Endodermal cell (in vitro differentiated cells): ENCODE data around the gene STK36. TPM values are rescaled to one million over a fixed set of nuclear protein-coding genes. Genes with fewer than 3 reads are reported as not detected.

Experiments
- DNase-seq: peaks from one replicate; pipeline ENCODE4 v3.0.0-alpha.2; 2017
- H3K27ac ChIP-seq: 2 replicates; pipeline ENCODE4 v1.5.1; 2013; ENCODE audit warnings: mild to moderate bottlenecking, low read depth, low read length, moderate library complexity
- H3K27me3 ChIP-seq: 2 replicates; pipeline ENCODE4 v1.6.1; 2013; ENCODE audit warnings: mild to moderate bottlenecking, low read length, moderate library complexity; ENCODE audit not compliant: insufficient read depth, control insufficient read depth, poor library complexity, severe bottlenecking
- H3K36me3 ChIP-seq: 2 replicates; pipeline ENCODE4 v1.7.0; 2013; ENCODE audit warnings: mild to moderate bottlenecking, low read length, moderate library complexity; ENCODE audit not compliant: control insufficient read depth, insufficient read depth
- H3K4me1 ChIP-seq: one replicate; pipeline ENCODE4 v1.7.0; 2013; ENCODE audit warnings: low read length; ENCODE audit not compliant: control insufficient read depth, insufficient read depth
- H3K4me3 ChIP-seq: 2 replicates; pipeline ENCODE4 v1.5.1; 2013; ENCODE audit warnings: mild to moderate bottlenecking, low read length, moderate library complexity
- H3K9ac ChIP-seq: 2 replicates; pipeline ENCODE4 v1.6.1; 2013; ENCODE audit warnings: mild to moderate bottlenecking, low read length, moderate library complexity; ENCODE audit not compliant: poor library complexity, severe bottlenecking; ENCODE audit errors: extremely low read depth
- H3K9me3 ChIP-seq: 2 replicates; pipeline ENCODE4 v1.6.1; 2013; ENCODE audit warnings: mild to moderate bottlenecking, low read length, moderate library complexity; ENCODE audit not compliant: control insufficient read depth
- H3K27ac Mint-ChIP-seq: 2 replicates; pipeline ENCODE4 v1.8.0; 2020; ENCODE audit warnings: mixed read lengths
- H3K27me3 Mint-ChIP-seq: 2 replicates; pipeline ENCODE4 v1.8.0; 2021; ENCODE audit warnings: mild to moderate bottlenecking, mixed read lengths; ENCODE audit not compliant: insufficient read depth
- H3K36me3 Mint-ChIP-seq: 2 replicates; pipeline ENCODE4 v1.8.0; 2020; ENCODE audit warnings: low read depth, mixed read lengths
- H3K4me1 Mint-ChIP-seq: 2 replicates; pipeline ENCODE4 v1.8.0; 2020; ENCODE audit warnings: mixed read lengths
- H3K4me3 Mint-ChIP-seq: 2 replicates; pipeline ENCODE4 v1.8.0; 2020; ENCODE audit warnings: mild to moderate bottlenecking, moderate library complexity, mixed read lengths
- H3K9me3 Mint-ChIP-seq: 2 replicates; pipeline ENCODE4 v1.8.0; 2020; ENCODE audit warnings: mild to moderate bottlenecking, mixed read lengths
- WGBS, 2 experiments: methylation state at CpG; one replicate each; pipeline versions ENCODE4 v1.1.5 to v1.1.7; 2013; ENCODE audit warnings: missing lambda C conversion rate in 2 of 2, mixed read lengths in 1 of 2; ENCODE audit not compliant: insufficient coverage in 1 of 2, insufficient read length in 1 of 2; 5-methylcytosine and 5-hydroxymethylcytosine counted together
- total RNA-seq, 2 donors: library from RNA; stranded (reverse); fragmentation: NEBNext Ultra II Directional in 1 of 2; extraction: Animal tissue kit (Norgen Biotek cat#: 25700) in 1 of 2; gene quantifications; 2 replicates in 1 of 2; 3 replicates in 1 of 2; pipeline ENCODE4 v1.2.1, GENCODE V29; 2021
- TF ChIP-seq, protein P1 (sequence below): fragments of 200-600 bp; sonication (generic); conservative IDR thresholded peaks from 2 replicates; pipeline ENCODE4 v1.5.0; 2021; ENCODE audit warnings: antibody characterized with exemption, mild to moderate bottlenecking

STK36 gene
- total RNA-seq, 2 donors from 2014 or later, result 73.5 to 87.4 TPM

DNA sequence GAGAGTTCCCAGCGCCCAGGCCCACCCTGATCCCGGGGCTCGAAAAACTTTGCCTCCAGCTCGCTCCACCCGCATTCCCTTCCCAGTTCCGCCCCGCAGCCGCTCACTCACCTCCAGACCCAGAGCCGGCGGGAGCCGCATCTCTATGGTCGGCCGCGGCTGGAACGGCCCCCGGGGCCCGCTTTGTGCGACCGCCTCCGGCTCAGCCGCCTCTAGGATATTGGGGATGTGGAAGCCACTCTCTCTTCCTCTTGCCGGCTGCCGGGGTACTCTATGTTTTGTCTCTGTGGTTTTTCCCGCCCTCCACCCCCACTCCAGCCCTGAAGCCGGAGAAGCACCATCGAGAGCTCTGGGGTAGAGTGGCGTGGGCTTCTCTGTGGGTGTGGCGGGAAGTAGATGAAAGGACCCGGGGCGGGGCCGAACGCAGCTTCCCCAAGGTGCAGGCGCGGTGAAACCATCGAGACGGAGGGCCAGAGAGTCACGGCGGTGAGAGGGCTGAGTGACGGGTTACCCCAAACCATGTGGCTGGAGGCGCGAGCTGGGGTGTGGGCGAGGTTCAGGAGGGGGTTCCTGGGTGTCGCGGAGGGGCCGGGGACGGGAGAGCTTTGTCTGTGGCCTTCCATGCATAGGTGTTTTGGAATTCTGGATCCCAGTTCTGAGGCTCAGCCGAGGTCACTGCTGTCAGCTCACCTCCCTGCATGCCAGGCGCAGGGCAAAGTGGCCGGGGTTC lies 12.5 kb upstream of the STK36 start, which contains the start of the genes BCS1L and ZNF142:
BCS1L (plus strand) TSS at position 426 of the 730 bp plus-strand sequence. CDS start 1,305 bp downstream, outside the sequence.
ZNF142 (minus strand) TSS at position 366 of the 730 bp plus-strand sequence. CDS start 3,194 bp downstream, outside the sequence.
- Mint-ChIP-seq H3K4me1 (peaks cover 10% of the 10 kb centered on the region), H3K27ac (peak within 1 kb of the TSS; percentile 83), H3K36me3 (peaks cover 42% of the 10 kb centered on the region), H3K4me3 (peak within 1 kb of the TSS; percentile 85), H3K9me3 (no peaks in the 10 kb centered on the region), H3K27me3 (peaks cover 2% of the 10 kb centered on the region)
- Histone ChIP-seq H3K4me3 (peak within 1 kb of the TSS; percentile 98), H3K9me3 (no peaks in the 10 kb centered on the region), H3K4me1 (no peaks in the 10 kb centered on the region), H3K9ac (peak within 1 kb of the TSS; percentile 59), H3K27ac (peak within 1 kb of the TSS; percentile 66), H3K27me3 (no peaks in the 10 kb centered on the region), H3K36me3 (peaks cover 63% of the 10 kb centered on the region)
- peak; percentile 97 for DNase-seq
- WGBS, 2 experiments, result 0 to 6% methylated on average over 7 to 49 of the region's 49 CpGs
- TF ChIP-seq, protein P1, sequence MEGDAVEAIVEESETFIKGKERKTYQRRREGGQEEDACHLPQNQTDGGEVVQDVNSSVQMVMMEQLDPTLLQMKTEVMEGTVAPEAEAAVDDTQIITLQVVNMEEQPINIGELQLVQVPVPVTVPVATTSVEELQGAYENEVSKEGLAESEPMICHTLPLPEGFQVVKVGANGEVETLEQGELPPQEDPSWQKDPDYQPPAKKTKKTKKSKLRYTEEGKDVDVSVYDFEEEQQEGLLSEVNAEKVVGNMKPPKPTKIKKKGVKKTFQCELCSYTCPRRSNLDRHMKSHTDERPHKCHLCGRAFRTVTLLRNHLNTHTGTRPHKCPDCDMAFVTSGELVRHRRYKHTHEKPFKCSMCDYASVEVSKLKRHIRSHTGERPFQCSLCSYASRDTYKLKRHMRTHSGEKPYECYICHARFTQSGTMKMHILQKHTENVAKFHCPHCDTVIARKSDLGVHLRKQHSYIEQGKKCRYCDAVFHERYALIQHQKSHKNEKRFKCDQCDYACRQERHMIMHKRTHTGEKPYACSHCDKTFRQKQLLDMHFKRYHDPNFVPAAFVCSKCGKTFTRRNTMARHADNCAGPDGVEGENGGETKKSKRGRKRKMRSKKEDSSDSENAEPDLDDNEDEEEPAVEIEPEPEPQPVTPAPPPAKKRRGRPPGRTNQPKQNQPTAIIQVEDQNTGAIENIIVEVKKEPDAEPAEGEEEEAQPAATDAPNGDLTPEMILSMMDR, result no peak

GRCh38 chr2:218659988-218660358 lies 11.9 kb upstream of the STK36 start:
- TF ChIP-seq, protein P1, result no peak
- Histone ChIP-seq H3K36me3 (peaks cover 63% of the 10 kb centered on the region), H3K9ac (peak overlapping the region; percentile 59), H3K4me1 (no peaks in the 10 kb centered on the region), H3K4me3 (peak overlapping the region; percentile 98), H3K27ac (no peak overlapping the region), H3K27me3 (no peaks in the 10 kb centered on the region), H3K9me3 (no peaks in the 10 kb centered on the region)
- no peaks in the 10 kb centered on the region for H3K9me3 Mint-ChIP-seq
- H3K27me3 Mint-ChIP-seq, result peaks cover 2% of the 10 kb centered on the region
- peak overlapping the region; percentile 83 for H3K27ac Mint-ChIP-seq
- H3K4me3 Mint-ChIP-seq, result peak overlapping the region; percentile 85
- WGBS, 2 experiments, result 32 to 39% methylated on average over 8 of the region's 8 CpGs
- H3K36me3 Mint-ChIP-seq, result peaks cover 44% of the 10 kb centered on the region
- DNase-seq, result no peak
- peaks cover 10% of the 10 kb centered on the region for H3K4me1 Mint-ChIP-seq

- Histone ChIP-seq H3K4me1 (no peaks in the 10 kb centered on the region), H3K4me3 (no peak overlapping the region), H3K9me3 (no peaks in the 10 kb centered on the region), H3K36me3 (peaks cover 63% of the 10 kb centered on the region), H3K9ac (no peak overlapping the region), H3K27ac (no peak overlapping the region), H3K27me3 (no peaks in the 10 kb centered on the region)
- no peak for DNase-seq
- WGBS, 2 experiments, result 95 to 100% methylated on average over 5 to 7 of the region's 7 CpGs
- Mint-ChIP-seq H3K27ac (no peak overlapping the region), H3K9me3 (no peaks in the 10 kb centered on the region), H3K27me3 (peaks cover 2% of the 10 kb centered on the region), H3K4me3 (no peak overlapping the region), H3K36me3 (peaks cover 46% of the 10 kb centered on the region), H3K4me1 (peaks cover 10% of the 10 kb centered on the region)
- TF ChIP-seq, protein P1, result no peak
Measured at GRCh38 chr2:218662377-218662776, 9.5 kb upstream of the STK36 start.
